ENCODE results near the gene CDCP2.

- no peak for TF ChIP-seq CDX4 (CRISPR knock-in tag; IDR thresholded peaks at IDR 0.05; ENCODE audit: borderline replicate concordance)
- TF ChIP-seq, protein P1, sequence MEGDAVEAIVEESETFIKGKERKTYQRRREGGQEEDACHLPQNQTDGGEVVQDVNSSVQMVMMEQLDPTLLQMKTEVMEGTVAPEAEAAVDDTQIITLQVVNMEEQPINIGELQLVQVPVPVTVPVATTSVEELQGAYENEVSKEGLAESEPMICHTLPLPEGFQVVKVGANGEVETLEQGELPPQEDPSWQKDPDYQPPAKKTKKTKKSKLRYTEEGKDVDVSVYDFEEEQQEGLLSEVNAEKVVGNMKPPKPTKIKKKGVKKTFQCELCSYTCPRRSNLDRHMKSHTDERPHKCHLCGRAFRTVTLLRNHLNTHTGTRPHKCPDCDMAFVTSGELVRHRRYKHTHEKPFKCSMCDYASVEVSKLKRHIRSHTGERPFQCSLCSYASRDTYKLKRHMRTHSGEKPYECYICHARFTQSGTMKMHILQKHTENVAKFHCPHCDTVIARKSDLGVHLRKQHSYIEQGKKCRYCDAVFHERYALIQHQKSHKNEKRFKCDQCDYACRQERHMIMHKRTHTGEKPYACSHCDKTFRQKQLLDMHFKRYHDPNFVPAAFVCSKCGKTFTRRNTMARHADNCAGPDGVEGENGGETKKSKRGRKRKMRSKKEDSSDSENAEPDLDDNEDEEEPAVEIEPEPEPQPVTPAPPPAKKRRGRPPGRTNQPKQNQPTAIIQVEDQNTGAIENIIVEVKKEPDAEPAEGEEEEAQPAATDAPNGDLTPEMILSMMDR (IDR thresholded peaks at IDR 0.05) = no peak
These were observed 53.7 kb downstream of the CDCP2 start for GRCh38 chr1:54099061-54099610.

Data from WTC11 (cell line).